Measurements from ENCODE around the gene CISD3. TPM values are rescaled to one million over a fixed set of nuclear protein-coding genes. Genes with fewer than 3 reads are reported as not detected.

CISD3 gene
- total and polyA plus RNA-seq, 10 donors = 4.9 to 27.5 (median 14.7) TPM

DNA sequence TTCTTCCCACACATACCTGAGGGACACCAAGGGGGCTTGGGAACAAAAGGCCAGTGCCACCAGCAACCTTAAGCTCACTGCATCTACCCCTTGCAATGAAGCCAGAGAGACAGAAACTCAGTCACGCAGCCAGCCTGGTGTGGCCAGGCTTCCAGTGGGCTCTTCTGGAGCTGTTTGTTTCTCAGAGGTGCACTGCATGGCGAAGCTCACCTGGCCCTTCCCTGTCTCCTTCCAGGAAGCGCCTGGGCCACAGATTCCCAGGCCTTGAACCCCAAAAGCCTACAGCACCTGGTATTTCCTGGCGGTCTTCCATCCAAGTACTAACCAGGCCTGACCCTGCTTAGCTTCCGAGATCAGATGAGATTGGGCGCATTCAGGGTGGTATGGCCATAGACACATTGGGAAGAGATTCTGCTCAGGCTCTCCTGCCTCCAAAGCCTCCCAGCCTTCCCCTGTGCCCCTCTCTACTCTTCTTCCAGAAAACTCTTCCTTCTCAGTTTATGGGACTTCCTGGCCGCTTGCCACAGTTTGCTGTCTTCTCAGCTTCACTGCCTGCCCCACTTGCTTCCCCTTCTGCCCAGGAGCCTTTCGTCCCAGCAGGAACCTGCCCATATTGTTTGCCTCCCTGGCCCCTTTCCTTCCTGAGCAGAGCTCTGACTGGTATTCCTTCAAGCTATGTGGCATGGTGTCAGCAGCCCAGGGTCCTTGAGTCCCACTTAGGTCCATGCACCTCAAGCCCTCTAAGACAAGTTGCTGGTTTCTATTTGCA, 1.6 kb downstream of the CISD3 start:
- DNase-seq = no peak
- WGBS, 5 donors = 64 to 80% (median 77%) methylated on average over 6 to 8 of the region's 8 CpGs
- peak overlapping the region in 7 of 8 donors; percentile 33 to 93 (median 88) for H3K27ac ChIP-seq
- H3K27me3 ChIP-seq (replicated peaks in 1 of 7) = no peaks in the 10 kb centered on the region
- TF ChIP-seq POLR2AphosphoS5 (IDR thresholded peaks at IDR 0.05) (no peak), POLR2A (IDR thresholded peaks at IDR 0.05) (no peak)
- TF ChIP-seq, protein P1, sequence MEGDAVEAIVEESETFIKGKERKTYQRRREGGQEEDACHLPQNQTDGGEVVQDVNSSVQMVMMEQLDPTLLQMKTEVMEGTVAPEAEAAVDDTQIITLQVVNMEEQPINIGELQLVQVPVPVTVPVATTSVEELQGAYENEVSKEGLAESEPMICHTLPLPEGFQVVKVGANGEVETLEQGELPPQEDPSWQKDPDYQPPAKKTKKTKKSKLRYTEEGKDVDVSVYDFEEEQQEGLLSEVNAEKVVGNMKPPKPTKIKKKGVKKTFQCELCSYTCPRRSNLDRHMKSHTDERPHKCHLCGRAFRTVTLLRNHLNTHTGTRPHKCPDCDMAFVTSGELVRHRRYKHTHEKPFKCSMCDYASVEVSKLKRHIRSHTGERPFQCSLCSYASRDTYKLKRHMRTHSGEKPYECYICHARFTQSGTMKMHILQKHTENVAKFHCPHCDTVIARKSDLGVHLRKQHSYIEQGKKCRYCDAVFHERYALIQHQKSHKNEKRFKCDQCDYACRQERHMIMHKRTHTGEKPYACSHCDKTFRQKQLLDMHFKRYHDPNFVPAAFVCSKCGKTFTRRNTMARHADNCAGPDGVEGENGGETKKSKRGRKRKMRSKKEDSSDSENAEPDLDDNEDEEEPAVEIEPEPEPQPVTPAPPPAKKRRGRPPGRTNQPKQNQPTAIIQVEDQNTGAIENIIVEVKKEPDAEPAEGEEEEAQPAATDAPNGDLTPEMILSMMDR (IDR thresholded peaks at IDR 0.05 in 8 of 11, conservative IDR thresholded peaks at IDR 0.05 in 3 of 11) = no peak
- H3K4me3 ChIP-seq = peak overlapping the region in 2 of 8 donors; percentile 72 to 79
- intact Hi-C loops (cut with DNase I; ENCODE audit: low total_unique reads) = loop anchor here (2.0 kb wide), 1 partner anchor 55 kb away; no protein-coding TSS in a partner anchor
- H3K4me1 ChIP-seq = peaks cover 34 to 92% (median 70%) of the 10 kb centered on the region in 6 donors
- no peaks in the 10 kb centered on the region for H3K9me3 ChIP-seq
- peaks cover 0 to 43% (median 0%) of the 10 kb centered on the region in 6 donors for H3K36me3 ChIP-seq

DNA sequence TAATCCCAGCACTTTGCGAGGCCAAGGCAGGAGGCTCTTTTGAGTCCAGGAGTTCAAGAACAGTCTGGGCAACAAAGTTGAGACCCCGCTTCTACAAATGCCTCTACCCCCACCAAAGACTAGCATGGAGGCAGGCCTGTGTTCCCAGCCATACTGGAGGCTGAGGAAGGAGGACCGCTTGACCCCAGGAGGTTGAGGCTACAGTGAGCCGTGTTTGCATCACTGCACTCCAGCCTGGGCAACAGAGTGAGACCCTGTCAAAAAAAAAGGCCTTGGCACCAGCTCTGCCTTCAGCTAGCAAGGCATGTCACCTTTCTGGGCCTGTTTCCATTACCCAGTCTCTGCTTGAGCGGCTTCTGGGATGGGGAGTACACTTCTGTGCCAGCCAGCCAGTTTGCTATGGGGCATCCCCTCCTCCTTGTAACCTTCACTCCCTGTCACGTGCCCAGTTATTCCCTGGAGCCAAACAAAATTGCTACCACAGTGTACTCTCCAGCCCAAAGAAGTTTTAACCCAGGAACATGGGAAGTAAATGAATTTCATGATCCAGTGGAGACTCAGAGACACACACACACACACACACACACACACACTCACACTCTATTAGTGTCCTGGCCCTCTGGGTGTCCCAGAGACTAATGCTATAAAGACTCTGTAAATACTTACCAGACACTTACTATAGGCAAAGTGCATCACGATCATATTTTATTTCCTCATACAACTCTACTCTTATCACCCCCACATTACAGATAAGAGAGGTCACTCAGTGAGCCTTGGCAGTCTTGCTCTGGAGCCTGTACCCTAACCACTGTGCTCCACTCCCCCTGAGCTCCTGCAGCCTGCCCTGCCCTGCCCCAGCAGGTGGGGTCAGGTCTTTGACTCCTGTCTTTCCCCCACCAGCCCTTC, 2.5 kb downstream of the CISD3 start:
- H3K27ac ChIP-seq = peak overlapping the region in 3 of 8 donors; percentile 91 to 93 (median 91)
- WGBS, 5 donors = 83 to 88% (median 83%) methylated on average over 5 to 7 of the region's 7 CpGs
- no peak for DNase-seq
- no peaks in the 10 kb centered on the region for H3K27me3 ChIP-seq (replicated peaks in 1 of 7)
- no peak overlapping the region for H3K4me3 ChIP-seq
- peaks cover 0 to 52% (median 0%) of the 10 kb centered on the region in 6 donors for H3K36me3 ChIP-seq
- H3K9me3 ChIP-seq = no peaks in the 10 kb centered on the region
- intact Hi-C loops (cut with DNase I; ENCODE audit: low total_unique reads) = loop anchor here (2.0 kb wide), 1 partner anchor 56 kb away; no protein-coding TSS in a partner anchor
- peaks cover 30 to 82% (median 62%) of the 10 kb centered on the region in 6 donors for H3K4me1 ChIP-seq
- TF ChIP-seq, protein P1 (IDR thresholded peaks at IDR 0.05 in 8 of 11, conservative IDR thresholded peaks at IDR 0.05 in 3 of 11) = no peak
- TF ChIP-seq POLR2A (IDR thresholded peaks at IDR 0.05) (no peak), POLR2AphosphoS5 (IDR thresholded peaks at IDR 0.05) (no peak)

DNA sequence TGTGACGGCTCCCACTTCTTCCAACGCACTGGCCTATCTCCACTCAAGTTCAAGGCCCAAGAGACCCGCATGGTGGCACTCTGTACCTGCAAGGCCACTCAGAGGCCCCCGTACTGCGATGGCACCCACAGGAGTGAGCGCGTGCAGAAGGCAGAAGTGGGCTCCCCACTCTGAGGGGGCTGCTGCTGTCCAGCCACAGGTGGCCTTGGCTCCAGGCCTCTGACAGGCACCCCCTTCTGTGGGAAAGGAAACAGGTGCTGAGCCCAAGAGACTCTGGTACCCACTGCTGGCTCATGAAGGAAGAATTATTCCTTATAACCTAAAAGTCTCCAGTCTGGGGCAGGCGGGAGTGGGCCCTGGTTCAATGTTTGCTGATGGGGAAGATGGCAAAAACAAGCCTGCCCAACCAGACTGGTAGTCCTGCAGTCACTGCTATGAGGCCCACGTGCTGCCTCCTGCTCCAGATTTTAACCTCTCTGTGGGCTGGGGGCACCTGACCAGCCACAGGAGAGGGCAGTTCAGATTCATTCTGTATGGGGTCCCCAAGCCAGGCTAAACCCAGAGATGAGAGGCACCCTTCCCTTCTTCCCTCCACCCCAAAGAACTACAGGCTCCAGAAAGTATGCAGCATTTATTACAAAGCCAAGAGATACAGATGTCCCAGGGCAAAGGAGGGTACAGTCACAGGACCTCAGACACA, 3.3 kb downstream of the CISD3 start:
- Histone ChIP-seq H3K27me3 (replicated peaks in 1 of 7) (no peaks in the 10 kb centered on the region), H3K36me3 (peaks cover 0 to 59% (median 1%) of the 10 kb centered on the region in 6 donors), H3K4me1 (peaks cover 24 to 74% (median 54%) of the 10 kb centered on the region in 6 donors), H3K27ac (peak overlapping the region in 2 of 8 donors; percentile 91 to 93), H3K9me3 (no peaks in the 10 kb centered on the region), H3K4me3 (no peak overlapping the region)
- TF ChIP-seq POLR2AphosphoS5 (IDR thresholded peaks at IDR 0.05) = peak in 1 of 3 donors; percentile 49
- no peak for TF ChIP-seq POLR2A (IDR thresholded peaks at IDR 0.05)
- TF ChIP-seq, protein P1 (IDR thresholded peaks at IDR 0.05 in 8 of 11, conservative IDR thresholded peaks at IDR 0.05 in 3 of 11) = peak in 2 of 11 experiments; percentile 19 to 26
- intact Hi-C loops (cut with DNase I; ENCODE audit: low total_unique reads) = loop anchor here (2.0 kb wide), 1 partner anchor 57 kb away; no protein-coding TSS in a partner anchor
- DNase-seq = no peak
- WGBS, 5 donors = 73 to 87% (median 80%) methylated on average over 8 to 9 of the region's 9 CpGs

Data from spleen (tissue), 11 donors.